OCI-LY1 (cell line): ENCODE measurements around the gene MYO10.

Experiments used
- H2AFZ ChIP-seq: fragments of 200-600 bp; sonication (generic), shearing (Covaris generic); 2 replicates; pipeline ENCODE4 v1.6.0; 2014; ENCODE audit warnings: antibody characterized with exemption, mild to moderate bottlenecking, low read length
- H3F3A ChIP-seq: fragments of 200-600 bp; sonication (generic), shearing (Covaris generic); 2 replicates; pipeline ENCODE4 v1.6.0; 2014; ENCODE audit warnings: mild to moderate bottlenecking, antibody characterized with exemption, low read length, moderate library complexity; ENCODE audit not compliant: insufficient read depth
- H3K27ac ChIP-seq: fragments of 200-600 bp; sonication (generic); 2 replicates; pipeline ENCODE4 v1.5.1; 2014; ENCODE audit warnings: low read length, mixed run types, mild to moderate bottlenecking, low read depth; ENCODE audit not compliant: poor library complexity, severe bottlenecking
- H3K27me3 ChIP-seq: fragments of 200-600 bp; sonication (generic); 2 replicates; pipeline ENCODE4 v1.6.0; 2014; ENCODE audit warnings: antibody characterized with exemption, mild to moderate bottlenecking, low read length, moderate library complexity; ENCODE audit not compliant: insufficient read depth
- H3K36me3 ChIP-seq: fragments of 200-600 bp; sonication (generic); 2 replicates; pipeline ENCODE4 v1.6.1; 2014; ENCODE audit warnings: mild to moderate bottlenecking, antibody characterized with exemption, low read length, moderate library complexity, mixed read lengths; ENCODE audit not compliant: insufficient read depth
- H3K4me1 ChIP-seq: fragments of 200-600 bp; sonication (generic); 2 replicates; pipeline ENCODE4 v1.5.1; 2014; ENCODE audit warnings: mild to moderate bottlenecking, low read length, moderate library complexity; ENCODE audit not compliant: insufficient read depth, severe bottlenecking
- H3K4me2 ChIP-seq: fragments of 200-600 bp; sonication (generic), shearing (Covaris generic); 2 replicates; pipeline ENCODE4 v1.6.1; 2014; ENCODE audit warnings: low read length
- H3K4me3 ChIP-seq: fragments of 200-600 bp; sonication (generic); 2 replicates; pipeline ENCODE4 v1.5.1; 2014; ENCODE audit warnings: low read length, low read depth, mild to moderate bottlenecking, mixed read lengths; ENCODE audit not compliant: poor library complexity, severe bottlenecking
- H3K79me2 ChIP-seq: fragments of 200-600 bp; shearing (Covaris generic); 2 replicates; pipeline ENCODE4 v1.6.1; 2016; ENCODE audit warnings: mixed run types, low read length, mixed read lengths; ENCODE audit not compliant: insufficient read depth
- H3K9ac ChIP-seq: fragments of 200-600 bp; sonication (generic), shearing (Covaris generic); 2 replicates; pipeline ENCODE4 v1.6.1; 2014; ENCODE audit warnings: mild to moderate bottlenecking, low read length, mixed read lengths
- H3K9me2 ChIP-seq: fragments of 200-600 bp; sonication (generic), shearing (Covaris generic); 2 replicates; pipeline ENCODE4 v1.6.1; 2014; ENCODE audit warnings: low read depth, mild to moderate bottlenecking, low read length, mixed read lengths
- H3K9me3 ChIP-seq: fragments of 200-600 bp; shearing (Covaris generic); 2 replicates; pipeline ENCODE4 v1.6.1; 2014; ENCODE audit warnings: low read length, mixed read lengths
- H4K20me1 ChIP-seq: fragments of 200-600 bp; sonication (generic), shearing (Covaris generic); 2 replicates; pipeline ENCODE4 v1.6.0; 2016; ENCODE audit warnings: mild to moderate bottlenecking, low read length; ENCODE audit not compliant: insufficient read depth
- EZH2 ChIP-seq: fragments of 200-600 bp; sonication (generic), shearing (Covaris generic); IDR thresholded peaks from 2 replicates; pipeline ENCODE4 v1.8.0; 2017; ENCODE audit warnings: borderline replicate concordance, mixed run types, mild to moderate bottlenecking, antibody characterized with exemption, low read length, moderate library complexity, mixed read lengths
- TF ChIP-seq, protein P1 (sequence below): fragments of 200-600 bp; sonication (generic), shearing (Covaris generic); IDR thresholded peaks from 2 replicates; pipeline ENCODE4 v1.5.1; 2017; ENCODE audit warnings: mild to moderate bottlenecking, antibody characterized with exemption, low read length, moderate library complexity, mixed read lengths

MYO10 gene

DNA sequence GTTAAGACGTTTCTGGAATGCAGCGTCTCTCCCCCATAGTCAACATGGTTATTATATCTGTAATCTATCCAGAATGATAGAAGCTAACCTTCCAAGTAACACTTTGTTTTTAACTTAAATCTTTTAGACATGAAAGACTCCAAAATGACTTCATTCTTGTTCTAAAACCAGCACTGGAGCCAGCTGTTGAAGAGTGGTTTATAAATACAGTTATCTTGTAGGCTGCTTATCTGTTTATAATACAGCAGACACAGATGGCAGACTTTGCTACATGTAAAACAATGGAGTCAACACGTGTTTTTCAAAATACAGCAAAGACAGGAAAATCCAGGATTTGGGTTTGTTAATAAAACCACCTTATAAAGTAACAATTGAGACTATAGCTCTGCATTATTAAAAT lies 270.5 kb downstream of the MYO10 start:
- TF ChIP-seq, protein P1, sequence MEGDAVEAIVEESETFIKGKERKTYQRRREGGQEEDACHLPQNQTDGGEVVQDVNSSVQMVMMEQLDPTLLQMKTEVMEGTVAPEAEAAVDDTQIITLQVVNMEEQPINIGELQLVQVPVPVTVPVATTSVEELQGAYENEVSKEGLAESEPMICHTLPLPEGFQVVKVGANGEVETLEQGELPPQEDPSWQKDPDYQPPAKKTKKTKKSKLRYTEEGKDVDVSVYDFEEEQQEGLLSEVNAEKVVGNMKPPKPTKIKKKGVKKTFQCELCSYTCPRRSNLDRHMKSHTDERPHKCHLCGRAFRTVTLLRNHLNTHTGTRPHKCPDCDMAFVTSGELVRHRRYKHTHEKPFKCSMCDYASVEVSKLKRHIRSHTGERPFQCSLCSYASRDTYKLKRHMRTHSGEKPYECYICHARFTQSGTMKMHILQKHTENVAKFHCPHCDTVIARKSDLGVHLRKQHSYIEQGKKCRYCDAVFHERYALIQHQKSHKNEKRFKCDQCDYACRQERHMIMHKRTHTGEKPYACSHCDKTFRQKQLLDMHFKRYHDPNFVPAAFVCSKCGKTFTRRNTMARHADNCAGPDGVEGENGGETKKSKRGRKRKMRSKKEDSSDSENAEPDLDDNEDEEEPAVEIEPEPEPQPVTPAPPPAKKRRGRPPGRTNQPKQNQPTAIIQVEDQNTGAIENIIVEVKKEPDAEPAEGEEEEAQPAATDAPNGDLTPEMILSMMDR = no peak
- TF ChIP-seq EZH2 = no peak
- H3K36me3 ChIP-seq = no peaks in the 10 kb centered on the region
- no peaks in the 10 kb centered on the region for H3K9me2 ChIP-seq
- H3K79me2 ChIP-seq = no peaks in the 10 kb centered on the region
- H3K27ac ChIP-seq = no peak overlapping the region
- no peaks in the 10 kb centered on the region for H3K4me1 ChIP-seq
- H3K4me3 ChIP-seq = no peak overlapping the region
- H3K4me2 ChIP-seq = no peak overlapping the region
- no peaks in the 10 kb centered on the region for H3K27me3 ChIP-seq
- no peak overlapping the region for H3K9ac ChIP-seq
- no peak overlapping the region for H2AFZ ChIP-seq
- H3F3A ChIP-seq = no peaks in the 10 kb centered on the region
- no peaks in the 10 kb centered on the region for H4K20me1 ChIP-seq
- no peaks in the 10 kb centered on the region for H3K9me3 ChIP-seq

DNA sequence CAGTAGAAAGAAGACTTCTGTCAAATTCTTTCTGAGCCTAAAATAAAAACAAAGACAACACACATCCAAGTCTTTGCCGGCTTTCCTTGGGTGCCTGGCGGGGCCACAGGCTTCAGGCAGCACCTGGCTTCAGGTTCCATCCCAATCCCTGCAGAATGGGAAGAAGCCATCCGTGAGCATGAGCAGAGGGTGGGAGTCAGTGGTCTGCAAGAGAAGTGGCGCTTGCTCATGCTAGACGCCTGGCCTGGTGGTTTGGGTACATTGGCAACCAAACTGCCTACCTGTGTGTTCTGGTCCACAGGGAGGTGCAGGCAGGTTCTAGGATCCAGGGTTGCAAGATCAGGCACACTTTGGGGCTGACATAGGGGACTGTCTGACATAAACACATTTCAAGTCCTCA lies 271.7 kb downstream of the MYO10 start:
- Histone ChIP-seq H3K9me3 (no peaks in the 10 kb centered on the region), H3K79me2 (no peaks in the 10 kb centered on the region), H3K36me3 (no peaks in the 10 kb centered on the region), H2AFZ (no peak overlapping the region), H3F3A (no peaks in the 10 kb centered on the region), H4K20me1 (no peaks in the 10 kb centered on the region), H3K9me2 (no peaks in the 10 kb centered on the region), H3K27me3 (no peaks in the 10 kb centered on the region), H3K4me1 (no peaks in the 10 kb centered on the region), H3K4me2 (no peak overlapping the region), H3K27ac (no peak overlapping the region), H3K9ac (no peak overlapping the region), H3K4me3 (no peak overlapping the region)
- TF ChIP-seq, protein P1 = no peak
- TF ChIP-seq EZH2 = no peak

GRCh38 chr5:16663840-16664239 lies 272.2 kb downstream of the MYO10 start:
- H2AFZ ChIP-seq = no peak overlapping the region
- no peaks in the 10 kb centered on the region for H3K9me3 ChIP-seq
- H3K27ac ChIP-seq = no peak overlapping the region
- H3K4me1 ChIP-seq = no peaks in the 10 kb centered on the region
- H3K9me2 ChIP-seq = no peaks in the 10 kb centered on the region
- H4K20me1 ChIP-seq = no peaks in the 10 kb centered on the region
- H3K79me2 ChIP-seq = no peaks in the 10 kb centered on the region
- no peak overlapping the region for H3K9ac ChIP-seq
- H3K36me3 ChIP-seq = no peaks in the 10 kb centered on the region
- no peak overlapping the region for H3K4me2 ChIP-seq
- TF ChIP-seq, protein P1 = no peak
- TF ChIP-seq EZH2 = no peak
- no peaks in the 10 kb centered on the region for H3K27me3 ChIP-seq
- no peaks in the 10 kb centered on the region for H3F3A ChIP-seq
- no peak overlapping the region for H3K4me3 ChIP-seq
